ENCODE results near the gene MDP1. TPM values are rescaled to one million over a fixed set of nuclear protein-coding genes. Genes with fewer than 3 reads are reported as not detected.

Gene MDP1
- total RNA-seq, 1 experiment from 2014 or later, result 12.6 TPM

- Mint-ChIP-seq H3K4me1 (no peaks in the 10 kb centered on the region), H3K27me3 (ENCODE audit: low read depth) (no peaks in the 10 kb centered on the region; the same call in 1 of the 2 replicates), H3K27ac (no peak overlapping the region), H3K4me3 (no peak overlapping the region), H3K9me3 (no peaks in the 10 kb centered on the region), H3K36me3 (no peaks in the 10 kb centered on the region)
- POLR2A ChIA-PET, result no interaction called here
- ATAC-seq (no peak), DNase-seq (ENCODE audit: low spot score) (no peak)
- TF ChIP-seq USF1 (CRISPR knock-in tag; IDR thresholded peaks at IDR 0.05) (no peak), CREM (CRISPR knock-in tag; IDR thresholded peaks at IDR 0.05) (no peak)
- CTCF ChIA-PET, result interaction anchor here (1.2 to 1.7 kb wide), 2 partner anchors 15 to 52 kb away, joined by 4 to 8 read pairs; partner anchors contain the start of gene CIDEB
Observed at GRCh38 chr14:24255931-24256711, 40.3 kb upstream of the MDP1 start.

GRCh38 chr14:24255438-24255837 lies 39.6 kb upstream of the MDP1 start:
- ChIA-PET POLR2A (no interaction called here), CTCF (interaction anchor here (0.7 to 1.2 kb wide), 2 partner anchors 12 to 15 kb away, joined by 3 to 4 read pairs; no protein-coding TSS in a partner anchor)
- Mint-ChIP-seq H3K27me3 (ENCODE audit: low read depth) (no peaks in the 10 kb centered on the region; the same call in 1 of the 2 replicates), H3K4me1 (no peaks in the 10 kb centered on the region), H3K9me3 (no peaks in the 10 kb centered on the region), H3K36me3 (no peaks in the 10 kb centered on the region), H3K4me3 (no peak overlapping the region), H3K27ac (no peak overlapping the region)
- no peak for DNase-seq (ENCODE audit: low spot score)
- ATAC-seq, result no peak
- TF ChIP-seq SP1 (CRISPR knock-in tag; conservative IDR thresholded peaks at IDR 0.05) (no peak), SMAD3 (CRISPR knock-in tag; IDR thresholded peaks at IDR 0.05; ENCODE audit: borderline replicate concordance) (no peak), ZNF671 (CRISPR knock-in tag; IDR thresholded peaks at IDR 0.05) (no peak), ZNF121 (CRISPR knock-in tag; IDR thresholded peaks at IDR 0.05) (no peak)

DNA sequence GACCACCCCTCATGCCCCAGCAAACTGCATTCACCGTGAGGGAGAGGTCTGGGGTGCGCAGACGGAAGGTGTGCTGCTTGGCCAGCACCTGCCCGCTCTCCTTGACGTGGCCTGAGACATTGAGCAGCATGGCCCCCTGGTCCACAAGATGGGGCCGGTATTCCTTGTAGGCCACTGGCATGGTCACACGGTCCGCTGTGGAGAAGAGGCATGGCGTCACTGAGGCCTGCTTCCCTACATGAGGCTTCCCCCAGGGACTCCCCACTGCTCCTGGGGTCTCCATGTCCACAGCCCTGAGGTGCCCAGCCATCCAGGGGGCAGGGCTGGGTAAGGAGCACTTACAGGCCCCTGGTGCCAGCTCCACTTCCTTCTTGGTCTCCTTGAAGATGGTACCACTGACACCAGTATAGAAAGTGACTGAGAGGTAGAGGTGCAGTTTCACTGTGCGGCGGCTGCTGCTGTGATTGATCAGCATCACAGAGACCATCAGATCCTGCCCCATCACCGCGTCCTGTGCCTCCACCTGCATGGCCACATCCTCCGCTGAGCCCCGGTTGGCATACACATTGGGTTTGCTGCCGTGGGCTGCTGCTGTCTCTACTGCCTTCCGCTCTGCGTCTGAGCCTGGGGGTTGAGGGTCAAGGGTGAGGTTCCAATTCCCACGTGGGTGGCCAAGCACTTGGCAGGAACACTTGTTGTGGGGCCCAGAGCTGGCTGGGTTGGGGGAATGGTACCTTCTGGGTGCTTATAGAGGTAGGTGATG lies 38.9 kb upstream of the MDP1 start:
- Mint-ChIP-seq H3K4me3 (no peak overlapping the region), H3K4me1 (no peaks in the 10 kb centered on the region), H3K27ac (no peak overlapping the region), H3K9me3 (no peaks in the 10 kb centered on the region), H3K36me3 (no peaks in the 10 kb centered on the region), H3K27me3 (ENCODE audit: low read depth) (no peaks in the 10 kb centered on the region; the same call in 1 of the 2 replicates)
- DNase-seq (ENCODE audit: low spot score) (no peak), ATAC-seq (no peak)
- TF ChIP-seq JUN (CRISPR knock-in tag; IDR thresholded peaks at IDR 0.05), result no peak
- TF ChIP-seq, protein P1, sequence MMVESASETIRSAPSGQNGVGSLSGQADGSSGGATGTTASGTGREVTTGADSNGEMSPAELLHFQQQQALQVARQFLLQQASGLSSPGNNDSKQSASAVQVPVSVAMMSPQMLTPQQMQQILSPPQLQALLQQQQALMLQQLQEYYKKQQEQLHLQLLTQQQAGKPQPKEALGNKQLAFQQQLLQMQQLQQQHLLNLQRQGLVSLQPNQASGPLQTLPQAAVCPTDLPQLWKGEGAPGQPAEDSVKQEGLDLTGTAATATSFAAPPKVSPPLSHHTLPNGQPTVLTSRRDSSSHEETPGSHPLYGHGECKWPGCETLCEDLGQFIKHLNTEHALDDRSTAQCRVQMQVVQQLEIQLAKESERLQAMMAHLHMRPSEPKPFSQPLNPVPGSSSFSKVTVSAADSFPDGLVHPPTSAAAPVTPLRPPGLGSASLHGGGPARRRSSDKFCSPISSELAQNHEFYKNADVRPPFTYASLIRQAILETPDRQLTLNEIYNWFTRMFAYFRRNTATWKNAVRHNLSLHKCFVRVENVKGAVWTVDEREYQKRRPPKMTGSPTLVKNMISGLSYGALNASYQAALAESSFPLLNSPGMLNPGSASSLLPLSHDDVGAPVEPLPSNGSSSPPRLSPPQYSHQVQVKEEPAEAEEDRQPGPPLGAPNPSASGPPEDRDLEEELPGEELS (CRISPR knock-in tag; IDR thresholded peaks at IDR 0.05), result no peak
- no peak for TF ChIP-seq TP53 (CRISPR knock-in tag; IDR thresholded peaks at IDR 0.05)
- TF ChIP-seq, protein P2, sequence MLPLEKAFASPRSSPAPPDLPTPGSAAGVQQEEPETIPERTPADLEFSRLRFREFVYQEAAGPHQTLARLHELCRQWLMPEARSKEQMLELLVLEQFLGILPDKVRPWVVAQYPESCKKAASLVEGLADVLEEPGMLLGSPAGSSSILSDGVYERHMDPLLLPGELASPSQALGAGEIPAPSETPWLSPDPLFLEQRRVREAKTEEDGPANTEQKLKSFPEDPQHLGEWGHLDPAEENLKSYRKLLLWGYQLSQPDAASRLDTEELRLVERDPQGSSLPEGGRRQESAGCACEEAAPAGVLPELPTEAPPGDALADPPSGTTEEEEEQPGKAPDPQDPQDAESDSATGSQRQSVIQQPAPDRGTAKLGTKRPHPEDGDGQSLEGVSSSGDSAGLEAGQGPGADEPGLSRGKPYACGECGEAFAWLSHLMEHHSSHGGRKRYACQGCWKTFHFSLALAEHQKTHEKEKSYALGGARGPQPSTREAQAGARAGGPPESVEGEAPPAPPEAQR (CRISPR knock-in tag; IDR thresholded peaks at IDR 0.05), result no peak
- no peak for TF ChIP-seq CREM (CRISPR knock-in tag; IDR thresholded peaks at IDR 0.05)
- no peak for TF ChIP-seq TCF7 (CRISPR knock-in tag; IDR thresholded peaks at IDR 0.05; ENCODE audit: low read depth)
- TF ChIP-seq NR3C1 (CRISPR knock-in tag; conservative IDR thresholded peaks at IDR 0.05; ENCODE audit: low read depth), result no peak
- TF ChIP-seq, protein P3, sequence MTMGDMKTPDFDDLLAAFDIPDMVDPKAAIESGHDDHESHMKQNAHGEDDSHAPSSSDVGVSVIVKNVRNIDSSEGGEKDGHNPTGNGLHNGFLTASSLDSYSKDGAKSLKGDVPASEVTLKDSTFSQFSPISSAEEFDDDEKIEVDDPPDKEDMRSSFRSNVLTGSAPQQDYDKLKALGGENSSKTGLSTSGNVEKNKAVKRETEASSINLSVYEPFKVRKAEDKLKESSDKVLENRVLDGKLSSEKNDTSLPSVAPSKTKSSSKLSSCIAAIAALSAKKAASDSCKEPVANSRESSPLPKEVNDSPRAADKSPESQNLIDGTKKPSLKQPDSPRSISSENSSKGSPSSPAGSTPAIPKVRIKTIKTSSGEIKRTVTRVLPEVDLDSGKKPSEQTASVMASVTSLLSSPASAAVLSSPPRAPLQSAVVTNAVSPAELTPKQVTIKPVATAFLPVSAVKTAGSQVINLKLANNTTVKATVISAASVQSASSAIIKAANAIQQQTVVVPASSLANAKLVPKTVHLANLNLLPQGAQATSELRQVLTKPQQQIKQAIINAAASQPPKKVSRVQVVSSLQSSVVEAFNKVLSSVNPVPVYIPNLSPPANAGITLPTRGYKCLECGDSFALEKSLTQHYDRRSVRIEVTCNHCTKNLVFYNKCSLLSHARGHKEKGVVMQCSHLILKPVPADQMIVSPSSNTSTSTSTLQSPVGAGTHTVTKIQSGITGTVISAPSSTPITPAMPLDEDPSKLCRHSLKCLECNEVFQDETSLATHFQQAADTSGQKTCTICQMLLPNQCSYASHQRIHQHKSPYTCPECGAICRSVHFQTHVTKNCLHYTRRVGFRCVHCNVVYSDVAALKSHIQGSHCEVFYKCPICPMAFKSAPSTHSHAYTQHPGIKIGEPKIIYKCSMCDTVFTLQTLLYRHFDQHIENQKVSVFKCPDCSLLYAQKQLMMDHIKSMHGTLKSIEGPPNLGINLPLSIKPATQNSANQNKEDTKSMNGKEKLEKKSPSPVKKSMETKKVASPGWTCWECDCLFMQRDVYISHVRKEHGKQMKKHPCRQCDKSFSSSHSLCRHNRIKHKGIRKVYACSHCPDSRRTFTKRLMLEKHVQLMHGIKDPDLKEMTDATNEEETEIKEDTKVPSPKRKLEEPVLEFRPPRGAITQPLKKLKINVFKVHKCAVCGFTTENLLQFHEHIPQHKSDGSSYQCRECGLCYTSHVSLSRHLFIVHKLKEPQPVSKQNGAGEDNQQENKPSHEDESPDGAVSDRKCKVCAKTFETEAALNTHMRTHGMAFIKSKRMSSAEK (CRISPR knock-in tag; IDR thresholded peaks at IDR 0.05; ENCODE audit: borderline replicate concordance), result no peak
- TF ChIP-seq ZNF232 (CRISPR knock-in tag; IDR thresholded peaks at IDR 0.05), result no peak
- TF ChIP-seq PRRX2 (CRISPR knock-in tag; IDR thresholded peaks at IDR 0.05), result no peak
- TF ChIP-seq, protein P4, sequence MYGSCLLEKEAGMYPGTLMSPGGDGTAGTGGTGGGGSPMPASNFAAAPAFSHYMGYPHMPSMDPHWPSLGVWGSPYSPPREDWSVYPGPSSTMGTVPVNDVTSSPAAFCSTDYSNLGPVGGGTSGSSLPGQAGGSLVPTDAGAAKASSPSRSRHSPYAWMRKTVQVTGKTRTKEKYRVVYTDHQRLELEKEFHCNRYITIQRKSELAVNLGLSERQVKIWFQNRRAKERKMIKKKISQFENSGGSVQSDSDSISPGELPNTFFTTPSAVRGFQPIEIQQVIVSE (CRISPR knock-in tag; IDR thresholded peaks at IDR 0.05; ENCODE audit: borderline replicate concordance), result no peak
- TF ChIP-seq ZNF121 (CRISPR knock-in tag; IDR thresholded peaks at IDR 0.05), result no peak
- TF ChIP-seq JAZF1 (CRISPR knock-in tag; IDR thresholded peaks at IDR 0.05), result no peak
- ChIA-PET CTCF (interaction anchor here (0.7 kb wide), 1 partner anchor 12 kb away, joined by 3 read pairs; no protein-coding TSS in a partner anchor), POLR2A (no interaction called here)

Data from WTC11 (cell line).